IMR-90 (cell line): ENCODE data around the gene C5orf24. TPM values are rescaled to one million over a fixed set of nuclear protein-coding genes. Genes with fewer than 3 reads are reported as not detected.

Experiments
- ATAC-seq: fragments of 200-7000 bp; cut with Tn5 transposase; 2 replicates; pipeline ENCODE4 v1.9.1; 2020; ENCODE audit warnings: low read depth, mild to moderate bottlenecking, moderate library complexity
- BruUV-seq: library from RNA; stranded (reverse); fragments of 400-500 nt; replicated peaks from 2 replicates; lab custom pipeline; 2021; lab: Mats Ljungman, UMichigan
- CTCF ChIA-PET: fragments of 300-600 bp; formaldehyde crosslinking; extraction: SDS; loops from one replicate; lab custom pipeline; 2021; ENCODE audit warnings: antibody characterized with exemption; lab: Yijun Ruan, JAX
- POLR2A ChIA-PET: fragments of 300-600 bp; sonication (Branson Sonifier 250); formaldehyde crosslinking; loops from one replicate; lab custom pipeline; 2022; ENCODE audit warnings: antibody characterized with exemption; ENCODE audit not compliant: unreplicated experiment; lab: Charles Lee
- DNase-seq: peaks from one replicate; pipeline ENCODE4 v3.0.0; 2013
- H2AFZ ChIP-seq: replicated peaks from 2 replicates; pipeline ENCODE3; 2013; ENCODE audit warnings: low read length, mild to moderate bottlenecking; ENCODE audit not compliant: poor library complexity
- H2AK5ac ChIP-seq: 2 replicates; pipeline ENCODE4 v1.6.1; 2013; ENCODE audit warnings: low read depth, low read length, inconsistent platforms
- H2AK9ac ChIP-seq: replicated peaks from 2 replicates; pipeline ENCODE3; 2013; ENCODE audit warnings: mild to moderate bottlenecking, low read depth, low read length, moderate library complexity; ENCODE audit not compliant: poor library complexity
- H2BK120ac ChIP-seq: 2 replicates; pipeline ENCODE4 v1.6.1; 2013; ENCODE audit warnings: low read depth, low read length, inconsistent platforms
- H2BK15ac ChIP-seq: 3 replicates; pipeline ENCODE4 v1.6.1; 2013; ENCODE audit warnings: low read depth, low read length, inconsistent platforms
- H2BK20ac ChIP-seq: 2 replicates; pipeline ENCODE4 v1.6.1; 2013; ENCODE audit warnings: low read depth, mild to moderate bottlenecking, inconsistent platforms, low read length, moderate library complexity
- H2BK5ac ChIP-seq: 2 replicates; pipeline ENCODE4 v1.6.1; 2013; ENCODE audit warnings: mild to moderate bottlenecking, low read depth, low read length, inconsistent platforms; ENCODE audit not compliant: poor library complexity, severe bottlenecking
- H3K14ac ChIP-seq: replicated peaks from 2 replicates; pipeline ENCODE4 v1.6.1; 2013; ENCODE audit warnings: low read depth, low read length, inconsistent platforms
- H3K18ac ChIP-seq: 2 replicates; pipeline ENCODE4 v1.6.1; 2013; ENCODE audit warnings: low read depth, low read length, control low read depth
- H3K23ac ChIP-seq: 2 replicates; pipeline ENCODE4 v1.6.1; 2013; ENCODE audit warnings: low read depth, low read length, inconsistent platforms
- H3K27ac ChIP-seq: 2 replicates; pipeline ENCODE4 v1.5.1; 2013; ENCODE audit warnings: mild to moderate bottlenecking, control low read depth, low read length; ENCODE audit not compliant: insufficient read depth
- H3K27me3 ChIP-seq: 2 replicates; pipeline ENCODE4 v1.6.1; 2013; ENCODE audit warnings: low read length; ENCODE audit not compliant: control insufficient read depth, insufficient read depth
- H3K36me3 ChIP-seq: 2 replicates; pipeline ENCODE4 v1.6.1; 2013; ENCODE audit warnings: low read length, mixed read lengths; ENCODE audit not compliant: control insufficient read depth, insufficient read depth
- H3K4ac ChIP-seq: 2 replicates; pipeline ENCODE4 v1.6.1; 2013; ENCODE audit warnings: low read depth, low read length, inconsistent platforms
- H3K4me1 ChIP-seq: 2 replicates; pipeline ENCODE4 v1.6.1; 2013; ENCODE audit warnings: low read length, mixed read lengths; ENCODE audit not compliant: control insufficient read depth, insufficient read depth
- H3K4me2 ChIP-seq: 2 replicates; pipeline ENCODE4 v1.6.1; 2013; ENCODE audit warnings: low read depth, mild to moderate bottlenecking, control low read depth, low read length, moderate library complexity
- H3K4me3 ChIP-seq: 2 replicates; pipeline ENCODE4 v1.5.1; 2013; ENCODE audit warnings: low read depth, mild to moderate bottlenecking, control low read depth, low read length, moderate library complexity; ENCODE audit not compliant: insufficient read depth
- H3K56ac ChIP-seq: 2 replicates; pipeline ENCODE4 v1.6.1; 2013; ENCODE audit warnings: low read length, inconsistent platforms; ENCODE audit not compliant: insufficient read depth; ENCODE audit errors: extremely low read depth
- H3K79me1 ChIP-seq, 2 experiments: 2 replicates each; pipeline ENCODE4 v1.6.1; 2013; ENCODE audit warnings: low read length in 2 of 2, inconsistent platforms in 1 of 2, low read depth in 1 of 2
- H3K9ac ChIP-seq: 2 replicates; pipeline ENCODE4 v1.6.1; 2013; ENCODE audit warnings: low read depth, low read length, control low read depth
- H3K9me1 ChIP-seq: 2 replicates; pipeline ENCODE4 v1.6.1; 2013; ENCODE audit warnings: low read length, inconsistent platforms; ENCODE audit not compliant: insufficient read depth
- H3K9me3 ChIP-seq: 2 replicates; pipeline ENCODE4 v1.6.1; 2013; ENCODE audit warnings: low read length; ENCODE audit not compliant: control insufficient read depth, insufficient read depth
- H4K20me1 ChIP-seq: 2 replicates; pipeline ENCODE4 v1.6.1; 2013; ENCODE audit warnings: low read length, inconsistent platforms; ENCODE audit not compliant: insufficient read depth
- H4K5ac ChIP-seq: 2 replicates; pipeline ENCODE4 v1.6.1; 2013; ENCODE audit warnings: mild to moderate bottlenecking, low read depth, low read length, control low read depth
- H4K8ac ChIP-seq, 2 experiments: 2 replicates each; pipeline ENCODE4 v1.6.1; 2013; ENCODE audit warnings: low read depth in 2 of 2, low read length in 2 of 2, control low read depth in 1 of 2, inconsistent platforms in 1 of 2
- H4K91ac ChIP-seq: 2 replicates; pipeline ENCODE4 v1.6.1; 2013; ENCODE audit warnings: low read depth, low read length, inconsistent platforms; ENCODE audit not compliant: insufficient read depth
- BHLHE40 ChIP-seq: fragments of 150-350 bp; IDR thresholded peaks from 2 replicates; pipeline ENCODE4 v1.6.1; 2016; ENCODE audit warnings: mild to moderate bottlenecking, low read depth, low read length
- CEBPB ChIP-seq: IDR thresholded peaks from 2 replicates; pipeline ENCODE4 v1.6.1; 2012; ENCODE audit warnings: low read depth, low read length, improper control_type of control experiment
- CHD1 ChIP-seq: IDR thresholded peaks from 2 replicates; pipeline ENCODE4 v1.6.1; 2012; ENCODE audit warnings: low read depth, low read length, improper control_type of control experiment
- FOS ChIP-seq: fragments of 150-350 bp; IDR thresholded peaks from 2 replicates; pipeline ENCODE4 v1.6.1; 2016; ENCODE audit warnings: low read depth, low read length
- MAFK ChIP-seq: IDR thresholded peaks from 2 replicates; pipeline ENCODE4 v1.6.1; 2012; ENCODE audit warnings: low read depth, low read length, improper control_type of control experiment
- MAZ ChIP-seq: IDR thresholded peaks from 2 replicates; pipeline ENCODE4 v1.6.1; 2012; ENCODE audit warnings: low read depth, mild to moderate bottlenecking, low read length, improper control_type of control experiment, moderate library complexity, borderline replicate concordance
- MXI1 ChIP-seq: IDR thresholded peaks from 2 replicates; pipeline ENCODE4 v1.6.1; 2012; ENCODE audit warnings: low read depth, mild to moderate bottlenecking, low read length, moderate library complexity, borderline replicate concordance
- NFE2L2 ChIP-seq: fragments of 150-350 bp; IDR thresholded peaks from 2 replicates; pipeline ENCODE4 v1.6.1; 2016; ENCODE audit warnings: low read depth, mild to moderate bottlenecking, low read length
- POLR2A ChIP-seq: IDR thresholded peaks from 2 replicates; pipeline ENCODE4 v1.6.1; 2012; ENCODE audit warnings: mild to moderate bottlenecking, low read depth, low read length
- RAD21 ChIP-seq: IDR thresholded peaks from 2 replicates; pipeline ENCODE4 v1.6.1; 2012; ENCODE audit warnings: low read length, improper control_type of control experiment
- RCOR1 ChIP-seq: IDR thresholded peaks from 2 replicates; pipeline ENCODE4 v1.6.1; 2012; ENCODE audit warnings: mild to moderate bottlenecking, low read length, improper control_type of control experiment; ENCODE audit not compliant: insufficient replicate concordance
- RFX5 ChIP-seq: IDR thresholded peaks from 2 replicates; pipeline ENCODE4 v1.8.0; 2012; ENCODE audit warnings: low read depth, mild to moderate bottlenecking, low read length, moderate library complexity
- SMC3 ChIP-seq: fragments of 150-350 bp; IDR thresholded peaks from 2 replicates; pipeline ENCODE4 v1.6.1; 2016; ENCODE audit warnings: low read depth, mild to moderate bottlenecking, antibody characterized with exemption, low read length, moderate library complexity
- USF2 ChIP-seq: fragments of 150-350 bp; IDR thresholded peaks from 2 replicates; pipeline ENCODE4 v1.6.1; 2017; ENCODE audit warnings: mild to moderate bottlenecking, antibody characterized with exemption, low read length, low read depth
- dilution Hi-C: fragments of 300-500 bp; cut with HindIII; formaldehyde crosslinking; loops from one replicate; pipeline ENCODE4 v1.14.3; 2018; ENCODE audit warnings: low sequenced_read_pairs; ENCODE audit not compliant: unreplicated experiment
- in situ Hi-C: fragments of 300-500 bp; cut with MboI; formaldehyde crosslinking; loops from 3 replicates; pipeline ENCODE4 v1.14.3; 2019; ENCODE audit warnings: low sequenced_read_pairs, inconsistent platforms, mixed read lengths
- intact Hi-C: fragments of 100-400 bp; cut with micrococcal nuclease; formaldehyde crosslinking; loops from 2 replicates; pipeline ENCODE4 v1.10.0; 2022
- polyA plus RNA-seq, 3 experiments: library from polyadenylated mRNA; depleted of rRNA; stranded (reverse); fragments of >200 nt; gene quantifications; 2 replicates each; pipeline ENCODE4 v1.2.3, GENCODE V29; 2012; ENCODE audit warnings: low replicate concordance in 1 of 3
- total RNA-seq: library from RNA; depleted of rRNA; stranded (reverse); fragments of >200 nt; gene quantifications from 2 replicates; pipeline ENCODE4 v1.2.3, GENCODE V29; 2012
- TF ChIP-seq, protein P1 (sequence below): conservative IDR thresholded peaks from 2 replicates; pipeline ENCODE4 v1.5.1; 2012; ENCODE audit warnings: mild to moderate bottlenecking, low read depth, low read length, improper control_type of control experiment
- TF ChIP-seq, protein P2 (sequence below): fragments of 150-350 bp; IDR thresholded peaks from 2 replicates; pipeline ENCODE4 v1.6.1; 2016; ENCODE audit warnings: low read depth, mild to moderate bottlenecking, low read length, moderate library complexity, borderline replicate concordance

The C5orf24 gene
- total and polyA plus RNA-seq, 2 of the 4 experiments (the other 2 are of a cell fraction) = 29.8 to 44.9 TPM

DNA sequence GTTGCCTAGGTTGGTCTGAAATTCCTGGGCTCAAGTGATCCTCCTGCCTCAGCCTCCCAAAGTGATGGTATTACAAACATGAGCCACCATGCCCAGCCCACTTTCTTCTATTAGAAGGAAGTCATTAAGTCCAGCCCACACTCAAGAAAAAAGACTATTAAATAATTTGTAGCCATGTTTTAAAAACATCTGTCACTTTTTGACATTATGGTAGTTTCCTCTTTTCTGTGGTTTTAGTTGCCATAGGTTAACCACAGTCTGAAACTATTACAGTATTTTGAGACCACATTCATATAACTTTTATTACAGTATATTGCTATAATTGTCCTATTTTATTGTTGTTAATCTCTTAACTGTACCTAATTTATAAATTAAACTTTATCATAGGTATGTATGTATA lies 31.9 kb upstream of the C5orf24 start:
- ATAC-seq (no peak), DNase-seq (no peak)
- Histone ChIP-seq H3K23ac (no peak overlapping the region), H3K4me3 (no peak overlapping the region), H3K27me3 (no peaks in the 10 kb centered on the region), H3K4me1 (no peaks in the 10 kb centered on the region), H3K4ac (no peak overlapping the region), H3K9ac (no peak overlapping the region), H3K18ac (no peak overlapping the region), H3K14ac (no peak overlapping the region), H3K4me2 (no peak overlapping the region), H3K27ac (no peak overlapping the region), H4K8ac (no peak overlapping the region), H2BK5ac (no peak overlapping the region), H4K5ac (no peak overlapping the region), H3K79me1 (peaks cover 0 to 6% of the 10 kb centered on the region in 2 experiments; a peak in 2 of 4 replicates), H2AK5ac (no peak overlapping the region), H4K91ac (no peak overlapping the region), H2BK15ac (no peak overlapping the region), H3K9me1 (no peaks in the 10 kb centered on the region), H4K20me1 (no peaks in the 10 kb centered on the region), H2BK20ac (no peak overlapping the region), H2AK9ac (no peak overlapping the region), H2AFZ (no peak overlapping the region), H3K9me3 (no peaks in the 10 kb centered on the region), H3K56ac (no peak overlapping the region), H2BK120ac (no peak overlapping the region), H3K36me3 (peaks cover 37% of the 10 kb centered on the region)
- BruUV-seq = no TSS peak
- TF ChIP-seq MAZ (no peak), FOS (no peak), MXI1 (no peak), CEBPB (no peak), BHLHE40 (no peak), NFE2L2 (no peak), SMC3 (no peak), RAD21 (no peak), RFX5 (no peak), MAFK (no peak), POLR2A (no peak), USF2 (no peak), CHD1 (no peak), RCOR1 (no peak)
- TF ChIP-seq, protein P1, sequence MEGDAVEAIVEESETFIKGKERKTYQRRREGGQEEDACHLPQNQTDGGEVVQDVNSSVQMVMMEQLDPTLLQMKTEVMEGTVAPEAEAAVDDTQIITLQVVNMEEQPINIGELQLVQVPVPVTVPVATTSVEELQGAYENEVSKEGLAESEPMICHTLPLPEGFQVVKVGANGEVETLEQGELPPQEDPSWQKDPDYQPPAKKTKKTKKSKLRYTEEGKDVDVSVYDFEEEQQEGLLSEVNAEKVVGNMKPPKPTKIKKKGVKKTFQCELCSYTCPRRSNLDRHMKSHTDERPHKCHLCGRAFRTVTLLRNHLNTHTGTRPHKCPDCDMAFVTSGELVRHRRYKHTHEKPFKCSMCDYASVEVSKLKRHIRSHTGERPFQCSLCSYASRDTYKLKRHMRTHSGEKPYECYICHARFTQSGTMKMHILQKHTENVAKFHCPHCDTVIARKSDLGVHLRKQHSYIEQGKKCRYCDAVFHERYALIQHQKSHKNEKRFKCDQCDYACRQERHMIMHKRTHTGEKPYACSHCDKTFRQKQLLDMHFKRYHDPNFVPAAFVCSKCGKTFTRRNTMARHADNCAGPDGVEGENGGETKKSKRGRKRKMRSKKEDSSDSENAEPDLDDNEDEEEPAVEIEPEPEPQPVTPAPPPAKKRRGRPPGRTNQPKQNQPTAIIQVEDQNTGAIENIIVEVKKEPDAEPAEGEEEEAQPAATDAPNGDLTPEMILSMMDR = no peak
- TF ChIP-seq, protein P2, sequence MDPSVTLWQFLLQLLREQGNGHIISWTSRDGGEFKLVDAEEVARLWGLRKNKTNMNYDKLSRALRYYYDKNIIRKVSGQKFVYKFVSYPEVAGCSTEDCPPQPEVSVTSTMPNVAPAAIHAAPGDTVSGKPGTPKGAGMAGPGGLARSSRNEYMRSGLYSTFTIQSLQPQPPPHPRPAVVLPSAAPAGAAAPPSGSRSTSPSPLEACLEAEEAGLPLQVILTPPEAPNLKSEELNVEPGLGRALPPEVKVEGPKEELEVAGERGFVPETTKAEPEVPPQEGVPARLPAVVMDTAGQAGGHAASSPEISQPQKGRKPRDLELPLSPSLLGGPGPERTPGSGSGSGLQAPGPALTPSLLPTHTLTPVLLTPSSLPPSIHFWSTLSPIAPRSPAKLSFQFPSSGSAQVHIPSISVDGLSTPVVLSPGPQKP = no peak
- POLR2A ChIA-PET = interaction anchor here (0.6 kb wide), 1 partner anchor 24 kb away, joined by 7 read pairs; no protein-coding TSS in a partner anchor
- dilution Hi-C loops = no loop called here
- in situ Hi-C loops = no loop called here
- intact Hi-C loops = no loop called here
- CTCF ChIA-PET = no interaction called here
